Breast epithelium (tissue), 4 donors: Measurements from ENCODE around the gene CTSW. TPM values are rescaled to one million over a fixed set of nuclear protein-coding genes. Genes with fewer than 3 reads are reported as not detected.

Experiments used
- DNase-seq, 2 donors: peaks; one replicate each; pipeline ENCODE4 v3.0.0-alpha.2; 2019; ENCODE audit warnings: low spot score in 2 of 2
- H3K27ac ChIP-seq, 2 donors: fragments of 200-600 bp; sonication (generic) in 1 of 2; one replicate each; pipeline ENCODE4 v1.5.1; 2016 to 2019; ENCODE audit warnings: mild to moderate bottlenecking in 1 of 2
- H3K27me3 ChIP-seq, 2 donors: fragments of 200-600 bp; sonication (generic) in 1 of 2; one replicate each; pipeline versions ENCODE4 v1.5.1 to v1.6.0; 2017 to 2019; ENCODE audit warnings: control low read depth in 1 of 2, mild to moderate bottlenecking in 1 of 2
- H3K36me3 ChIP-seq: fragments of 200-600 bp; one replicate; pipeline ENCODE4 v1.5.1; 2019
- H3K4me1 ChIP-seq, 2 donors: fragments of 200-600 bp; sonication (generic); one replicate each; pipeline ENCODE4 v1.5.1; 2016 to 2019; ENCODE audit warnings: control low read depth in 1 of 2
- H3K4me3 ChIP-seq, 3 donors: fragments of 200-600 bp; sonication (generic); 1 replicate in 2 of 3; 2 replicates in 1 of 3; pipeline ENCODE4 v1.5.1; 2016 to 2019; ENCODE audit warnings: mild to moderate bottlenecking in 3 of 3, moderate library complexity in 2 of 3
- H3K9me3 ChIP-seq, 2 donors: fragments of 200-600 bp; sonication (generic) in 1 of 2; one replicate each; pipeline ENCODE4 v1.5.1; 2016 to 2019; ENCODE audit warnings: control low read depth in 1 of 2
- POLR2A ChIP-seq: fragments of 450-650 bp; IDR thresholded peaks from one replicate; pipeline ENCODE4 v1.6.1; 2016; ENCODE audit warnings: antibody characterized with exemption, mild to moderate bottlenecking, moderate library complexity
- POLR2AphosphoS5 ChIP-seq, 3 donors: sonication (generic); formaldehyde crosslinking; IDR thresholded peaks; one replicate each; pipeline ENCODE4 v1.6.1; 2017; ENCODE audit warnings: antibody characterized with exemption in 3 of 3
- intact Hi-C: fragments of 100-400 bp; cut with DNase I; formaldehyde crosslinking; loops from one replicate; pipeline ENCODE4 v1.15.1; 2023; ENCODE audit warnings: low total_unique reads
- total RNA-seq, 3 donors: library from RNA; depleted of rRNA; stranded (reverse); fragments of >200 nt; gene quantifications; one replicate each; pipeline ENCODE4 v1.1.0, GENCODE V29; 2016
- TF ChIP-seq, protein P1 (sequence below), 3 donors: fragments of 450-650 bp; IDR thresholded peaks; one replicate each; pipeline ENCODE4 v1.5.1; 2016 to 2017; ENCODE audit warnings: antibody characterized with exemption in 3 of 3, mild to moderate bottlenecking in 3 of 3, moderate library complexity in 3 of 3

The CTSW gene
- total RNA-seq, 3 donors from 2014 or later = 1.6 to 4.0 (median 1.9) TPM

DNA sequence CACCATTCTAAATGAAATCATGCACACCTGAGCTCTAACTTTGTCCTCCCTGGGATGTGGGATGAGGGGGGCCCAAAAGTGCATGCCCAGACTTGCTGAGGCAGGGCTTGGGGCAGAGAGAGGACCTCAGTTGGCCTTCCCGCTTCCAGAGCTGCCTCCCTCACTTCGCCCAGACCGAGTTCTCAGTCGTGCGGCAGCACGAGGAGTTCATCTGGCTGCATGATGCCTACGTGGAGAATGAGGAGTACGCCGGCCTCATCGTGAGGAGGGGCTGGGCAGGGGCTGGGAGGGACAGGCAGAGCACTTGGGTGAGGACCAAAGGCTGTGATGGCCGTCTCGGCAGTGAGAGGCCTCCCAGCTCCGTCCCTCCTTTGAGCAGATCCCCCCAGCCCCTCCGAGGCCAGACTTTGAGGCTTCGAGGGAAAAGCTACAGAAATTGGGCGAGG, 29.8 kb upstream of the CTSW start:
- intact Hi-C loops = loop anchor here (5.0 kb wide), 1 partner anchor 697 kb away; no protein-coding TSS in a partner anchor
- DNase-seq = no peak
- H3K27me3 ChIP-seq = no peaks in the 10 kb centered on the region
- no peak overlapping the region for H3K4me3 ChIP-seq
- H3K9me3 ChIP-seq = peaks cover 0 to 8% of the 10 kb centered on the region in 2 donors
- TF ChIP-seq POLR2A (no peak), POLR2AphosphoS5 (IDR thresholded peaks at IDR 0.05) (no peak)
- no peaks in the 10 kb centered on the region for H3K4me1 ChIP-seq
- H3K36me3 ChIP-seq = no peaks in the 10 kb centered on the region
- H3K27ac ChIP-seq = no peak overlapping the region

DNA sequence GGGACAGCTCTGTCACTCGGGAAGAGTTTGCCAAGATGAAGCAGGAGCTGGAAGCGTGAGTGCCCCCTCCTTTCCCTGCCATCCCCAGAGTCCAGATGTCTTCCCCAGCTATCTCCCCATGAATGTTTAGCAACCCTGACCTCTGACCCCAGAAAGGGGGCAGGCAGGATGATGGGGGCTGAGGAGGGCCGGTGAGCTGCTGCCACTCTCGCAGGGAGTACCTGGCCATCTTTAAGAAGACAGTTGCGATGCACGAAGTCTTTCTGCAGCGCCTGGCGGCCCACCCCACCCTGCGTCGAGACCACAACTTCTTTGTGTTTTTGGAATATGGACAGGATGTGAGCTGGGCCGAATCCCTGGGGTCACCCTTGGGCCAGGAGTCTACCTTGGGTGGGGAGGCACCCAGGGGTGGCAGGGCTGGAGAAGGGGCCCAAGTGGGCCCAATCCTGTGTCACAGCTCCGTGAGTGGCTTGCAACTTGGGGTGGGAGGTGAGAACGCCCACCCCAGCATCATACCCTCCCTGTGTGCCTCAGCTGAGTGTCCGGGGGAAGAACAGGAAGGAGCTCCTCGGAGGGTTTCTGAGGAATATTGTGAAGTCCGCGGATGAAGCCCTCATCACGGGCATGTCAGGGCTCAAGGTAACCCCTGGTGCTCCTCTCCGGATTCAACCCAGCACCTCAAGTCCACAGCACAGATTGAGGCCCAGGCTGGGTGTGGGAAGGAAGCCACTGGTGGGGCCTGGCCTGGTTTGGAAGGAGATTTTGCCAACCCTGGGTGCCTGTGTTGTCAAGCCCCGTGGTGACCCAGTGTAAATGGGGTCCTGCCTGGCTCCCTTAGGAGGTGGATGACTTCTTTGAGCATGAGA, 29.2 kb upstream of the CTSW start:
- H3K4me3 ChIP-seq = no peak overlapping the region
- no peaks in the 10 kb centered on the region for H3K27me3 ChIP-seq
- H3K27ac ChIP-seq = no peak overlapping the region
- no peak for DNase-seq
- H3K36me3 ChIP-seq = no peaks in the 10 kb centered on the region
- H3K9me3 ChIP-seq = peaks cover 0 to 8% of the 10 kb centered on the region in 2 donors
- intact Hi-C loops = no loop called here
- H3K4me1 ChIP-seq = peaks cover 0 to 1% of the 10 kb centered on the region in 2 donors
- TF ChIP-seq POLR2AphosphoS5 (IDR thresholded peaks at IDR 0.05) = no peak
- TF ChIP-seq POLR2A = no peak
- TF ChIP-seq, protein P1, sequence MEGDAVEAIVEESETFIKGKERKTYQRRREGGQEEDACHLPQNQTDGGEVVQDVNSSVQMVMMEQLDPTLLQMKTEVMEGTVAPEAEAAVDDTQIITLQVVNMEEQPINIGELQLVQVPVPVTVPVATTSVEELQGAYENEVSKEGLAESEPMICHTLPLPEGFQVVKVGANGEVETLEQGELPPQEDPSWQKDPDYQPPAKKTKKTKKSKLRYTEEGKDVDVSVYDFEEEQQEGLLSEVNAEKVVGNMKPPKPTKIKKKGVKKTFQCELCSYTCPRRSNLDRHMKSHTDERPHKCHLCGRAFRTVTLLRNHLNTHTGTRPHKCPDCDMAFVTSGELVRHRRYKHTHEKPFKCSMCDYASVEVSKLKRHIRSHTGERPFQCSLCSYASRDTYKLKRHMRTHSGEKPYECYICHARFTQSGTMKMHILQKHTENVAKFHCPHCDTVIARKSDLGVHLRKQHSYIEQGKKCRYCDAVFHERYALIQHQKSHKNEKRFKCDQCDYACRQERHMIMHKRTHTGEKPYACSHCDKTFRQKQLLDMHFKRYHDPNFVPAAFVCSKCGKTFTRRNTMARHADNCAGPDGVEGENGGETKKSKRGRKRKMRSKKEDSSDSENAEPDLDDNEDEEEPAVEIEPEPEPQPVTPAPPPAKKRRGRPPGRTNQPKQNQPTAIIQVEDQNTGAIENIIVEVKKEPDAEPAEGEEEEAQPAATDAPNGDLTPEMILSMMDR (IDR thresholded peaks at IDR 0.05) = no peak

DNA sequence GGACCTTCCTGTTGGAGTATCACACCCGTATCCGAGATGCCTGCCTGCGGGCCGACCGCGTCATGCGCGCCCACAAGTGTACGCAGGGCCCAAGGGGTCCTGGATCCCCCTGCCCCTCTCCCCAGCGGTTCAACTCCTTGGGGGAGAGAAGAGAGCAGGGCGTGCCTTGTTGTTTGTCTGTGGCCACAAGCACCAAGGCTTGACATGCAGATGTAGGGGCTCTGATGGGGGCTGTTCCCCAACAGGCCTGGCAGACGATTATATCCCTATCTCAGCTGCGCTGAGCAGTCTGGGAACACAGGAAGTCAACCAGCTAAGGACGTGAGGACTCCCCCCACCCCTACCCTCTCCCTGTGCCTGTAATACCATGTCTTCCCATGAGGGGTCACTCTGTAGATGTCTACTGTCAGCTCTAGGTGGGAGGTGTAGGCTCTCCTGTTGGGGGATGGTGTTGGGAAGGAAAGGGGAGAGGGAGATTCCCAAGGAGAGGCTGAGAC, 28.5 kb upstream of the CTSW start:
- intact Hi-C loops = no loop called here
- Histone ChIP-seq H3K9me3 (peaks cover 0 to 8% of the 10 kb centered on the region in 2 donors), H3K27ac (no peak overlapping the region), H3K4me1 (peaks cover 3 to 5% of the 10 kb centered on the region in 2 donors), H3K27me3 (no peaks in the 10 kb centered on the region), H3K36me3 (no peaks in the 10 kb centered on the region), H3K4me3 (no peak overlapping the region)
- no peak for DNase-seq
- TF ChIP-seq POLR2A (no peak), POLR2AphosphoS5 (IDR thresholded peaks at IDR 0.05) (no peak)
- TF ChIP-seq, protein P1 (IDR thresholded peaks at IDR 0.05) = no peak

DNA sequence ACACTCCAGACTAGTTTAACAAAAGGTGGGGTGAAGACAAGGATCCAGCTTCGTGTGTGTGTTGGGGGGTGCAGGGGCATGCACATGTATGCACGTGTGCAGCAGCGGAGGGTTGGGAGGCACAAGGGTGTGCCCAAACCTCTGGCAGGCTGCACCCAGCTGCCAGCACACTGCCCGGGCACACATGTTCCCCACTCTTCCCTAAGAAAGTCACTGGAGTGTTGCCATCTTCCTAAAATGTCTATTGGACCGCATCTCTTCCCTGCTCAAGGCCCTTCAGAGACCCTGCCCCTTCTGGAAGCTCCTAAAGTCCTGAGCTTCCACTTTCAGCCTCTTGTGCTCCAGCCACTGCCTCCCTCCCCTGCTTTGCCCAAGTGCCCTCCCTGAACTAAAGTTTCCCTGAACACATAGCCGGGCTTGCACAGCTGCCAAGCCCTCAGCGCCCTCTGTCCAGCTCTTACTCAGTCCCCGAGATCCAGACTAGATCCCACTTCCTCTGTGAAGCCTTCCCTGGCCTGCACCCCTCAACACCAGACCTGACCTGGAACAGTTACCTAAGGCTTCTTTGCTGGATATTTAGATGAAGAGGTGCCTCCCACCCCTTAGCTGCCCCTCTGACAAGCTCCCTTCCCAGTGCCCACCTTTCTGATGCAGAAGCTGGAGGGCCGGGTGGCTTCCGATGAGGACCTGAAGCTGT, 27.7 kb upstream of the CTSW start:
- intact Hi-C loops = no loop called here
- no peak for DNase-seq
- H3K27ac ChIP-seq = no peak overlapping the region
- no peaks in the 10 kb centered on the region for H3K27me3 ChIP-seq
- no peak overlapping the region for H3K4me3 ChIP-seq
- peaks cover 3 to 8% of the 10 kb centered on the region in 2 donors for H3K4me1 ChIP-seq
- no peaks in the 10 kb centered on the region for H3K36me3 ChIP-seq
- TF ChIP-seq POLR2AphosphoS5 (IDR thresholded peaks at IDR 0.05) (no peak), POLR2A (no peak)
- TF ChIP-seq, protein P1 (IDR thresholded peaks at IDR 0.05) = no peak
- H3K9me3 ChIP-seq = peaks cover 0 to 8% of the 10 kb centered on the region in 2 donors

DNA sequence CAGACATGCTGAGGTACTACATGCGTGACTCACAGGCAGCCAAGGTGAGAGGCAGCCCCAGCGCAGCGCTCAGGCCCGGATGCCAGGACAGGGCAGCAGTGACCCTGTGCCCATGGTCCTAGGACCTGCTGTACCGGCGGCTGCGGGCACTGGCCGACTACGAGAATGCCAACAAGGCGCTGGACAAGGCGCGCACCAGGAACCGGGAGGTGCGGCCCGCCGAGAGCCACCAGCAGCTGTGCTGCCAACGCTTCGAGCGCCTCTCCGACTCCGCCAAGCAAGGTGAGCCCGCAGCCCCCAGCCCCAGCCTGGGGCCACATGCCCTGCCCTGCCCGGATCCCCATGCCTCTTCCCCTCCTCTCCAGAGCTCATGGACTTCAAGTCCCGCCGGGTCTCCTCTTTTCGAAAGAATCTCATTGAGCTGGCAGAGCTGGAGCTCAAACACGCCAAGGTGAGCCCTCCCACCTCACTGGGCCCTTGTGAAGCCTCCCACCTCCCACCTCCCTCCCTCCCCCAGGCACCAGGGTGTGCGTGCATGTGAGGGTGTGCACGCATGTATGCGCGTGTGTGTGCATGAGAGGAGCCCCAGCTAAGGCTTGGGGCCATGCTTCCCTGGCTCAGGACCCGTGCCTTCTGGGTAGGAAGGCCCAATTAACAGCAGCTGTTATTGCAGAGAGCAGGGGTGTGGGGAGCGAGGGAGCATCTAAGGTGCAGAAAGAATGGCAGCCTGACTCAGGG, 27.0 kb upstream of the CTSW start:
- Histone ChIP-seq H3K4me3 (no peak overlapping the region), H3K27ac (no peak overlapping the region), H3K27me3 (no peaks in the 10 kb centered on the region), H3K4me1 (peaks cover 3 to 8% of the 10 kb centered on the region in 2 donors), H3K9me3 (peaks cover 0 to 8% of the 10 kb centered on the region in 2 donors), H3K36me3 (no peaks in the 10 kb centered on the region)
- TF ChIP-seq POLR2A = no peak
- TF ChIP-seq, protein P1 (IDR thresholded peaks at IDR 0.05) = no peak
- no peak for TF ChIP-seq POLR2AphosphoS5 (IDR thresholded peaks at IDR 0.05)
- intact Hi-C loops = no loop called here
- DNase-seq = no peak
